ENCODE measurements around the gene PKP3. TPM values are rescaled to one million over a fixed set of nuclear protein-coding genes. Genes with fewer than 3 reads are reported as not detected.
"Not testable (repeated sequence)": the region's sequence is repeated elsewhere in the genome, so short reads cannot be mapped to it uniquely, and the experiment has no call there.

Gene PKP3
- total and polyA plus RNA-seq, 9 of the 15 experiments (the other 6 are each of a cell fraction or from before 2014, with no cell fraction given), result 0.11 to 110 (median 30.7) TPM

- BruUV-seq (replicated peaks); CTCF ChIA-PET (ENCODE audit: low intra/inter-chr PET ratio); H3K9me1 ChIP-seq (ENCODE audit: control insufficient read depth, insufficient read depth, low read length); H3K79me2 ChIP-seq (ENCODE audit: control insufficient read depth, insufficient read depth, low read length); H3K4me2 ChIP-seq (ENCODE audit: insufficient read depth, low read length); H4K20me1 ChIP-seq (replicated peaks; ENCODE audit: control insufficient read depth, insufficient read depth, low read length); H3K27me3 ChIP-seq (ENCODE audit: control insufficient read depth in 2 of 2, insufficient read depth in 2 of 2, low read length in 2 of 2); intact Hi-C loops (cut with micrococcal nuclease); H3K4me3 ChIP-seq; ATAC-seq; H3K36me3 ChIP-seq (ENCODE audit: control insufficient read depth, insufficient read depth, low read length); H3K9me3 ChIP-seq (replicated peaks; ENCODE audit: control insufficient read depth, insufficient read depth, low read depth, low read length); in situ Hi-C loops (cut with MboI): not testable (repeated sequence)
- peaks cover 56 to 61% of the 10 kb centered on the region in 2 experiments for H3K4me1 ChIP-seq (replicated peaks in 1 of 2; ENCODE audit: control insufficient read depth in 2 of 2, insufficient read depth in 2 of 2, low read length in 2 of 2)
- H3K9ac ChIP-seq (ENCODE audit: insufficient read depth in 1 of 2, low read depth in 2 of 2, low read length in 2 of 2), result peak overlapping the region in 1 of 2 experiments; percentile 75; a peak in 2 of 4 replicates
- DNase-seq (ENCODE audit: extremely low read depth in 1 of 4, low spot score in 3 of 4) (peak in 1 of 4 experiments; percentile 8), FAIRE-seq (peak; percentile 78)
- peak overlapping the region; percentile 83 for H2AFZ ChIP-seq (ENCODE audit: low read depth, low read length)
- POLR2A ChIA-PET, result interaction anchor here (1.0 to 1.1 kb wide), 3 partner anchors 20 to 142 kb away, joined by 3 to 5 read pairs (median 5); partner anchors contain the start of genes BET1L and RIC8A
- peak overlapping the region; percentile 88; the same call in 2 of the 3 replicates for H3K27ac ChIP-seq (ENCODE audit: extremely low read depth, low read depth, low read length)
- WGBS (ENCODE audit: insufficient coverage, low coverage, missing lambda C conversion rate), result 85% methylated on average over 5 of the region's 8 CpGs
- TF ChIP-seq YY1 (IDR thresholded peaks at IDR 0.05; ENCODE audit: borderline replicate concordance in 1 of 3, control insufficient read depth in 1 of 3, extremely low read depth in 1 of 3, insufficient read depth in 3 of 3, insufficient read length in 1 of 3, insufficient replicate concordance in 2 of 3, low read depth in 1 of 3, low read length in 2 of 3) (peak in 1 of 3 experiments; percentile 68), E2F6 (IDR thresholded peaks at IDR 0.05; ENCODE audit: borderline replicate concordance in 1 of 2, extremely low read depth in 1 of 2, insufficient read depth in 1 of 2, insufficient read length in 1 of 2, low read depth in 1 of 2, low read length in 1 of 2, poor library complexity in 1 of 2, severe bottlenecking in 1 of 2) (peak in 1 of 2 experiments; percentile 10), CC2D1A (IDR thresholded peaks at IDR 0.05) (peak; percentile 35; the same call in 1 of the 2 replicates), ADNP (tag; IDR thresholded peaks at IDR 0.05) (peak; percentile 64; the same call in 1 of the 2 replicates), PHF20 (IDR thresholded peaks at IDR 0.05; ENCODE audit: partially characterized antibody) (peak; percentile 61), CXXC5 (CRISPR knock-in tag; IDR thresholded peaks at IDR 0.05) (peak; percentile 40; the same call in 1 of the 2 replicates), ZNF740 (CRISPR knock-in tag; IDR thresholded peaks at IDR 0.05) (peak; percentile 94), ZNF740 (tag; IDR thresholded peaks at IDR 0.05) (peak in 1 of 2 experiments; percentile 79; a peak in 1 of 4 replicates), ZNF444 (CRISPR knock-in tag; IDR thresholded peaks at IDR 0.05) (0 out of 2 replicates have a peak, but pooled peaks have one; percentile 34), CHD4 (IDR thresholded peaks at IDR 0.05; ENCODE audit: insufficient read depth, insufficient replicate concordance, low read depth, low read length, poor library complexity, severe bottlenecking) (peak; percentile 62), ZBTB5 (IDR thresholded peaks at IDR 0.05) (peak; percentile 88)
Observed at GRCh38 chr11:349270-349954, 44.6 kb upstream of the PKP3 start.

All from K562 (cell line).